Measurements from ENCODE around the gene CINP.

CINP gene

GRCh38 chr14:102320671-102321455 lies 41.8 kb downstream of the CINP start:
- H3K4me3 ChIP-seq (ENCODE audit: low read depth, low read length), result peak overlapping the region; percentile 88

GRCh38 chr14:102320033-102320660 lies 42.5 kb downstream of the CINP start:
- peak overlapping the region; percentile 88 for H3K4me3 ChIP-seq (ENCODE audit: low read depth, low read length)
- no peak for TF ChIP-seq CTCF (IDR thresholded peaks at IDR 0.05; ENCODE audit: low read depth, low read length)

More at GRCh38 chr14:102320671-102321455, 41.8 kb downstream of the CINP start:
- TF ChIP-seq CTCF (IDR thresholded peaks at IDR 0.05; ENCODE audit: low read depth, low read length), result no peak

GRCh38 chr14:102319351-102320032 lies 43.2 kb downstream of the CINP start, which contains the start of gene ZNF839:
TSS of gene ZNF839 (plus strand) at chr14:102319746. CDS start at chr14:102319766, 20 bp downstream.
- peak within 1 kb of the TSS; percentile 88 for H3K4me3 ChIP-seq (ENCODE audit: low read depth, low read length)
- no peak for TF ChIP-seq CTCF (IDR thresholded peaks at IDR 0.05; ENCODE audit: low read depth, low read length)

- TF ChIP-seq CTCF (IDR thresholded peaks at IDR 0.05; ENCODE audit: low read depth, low read length), result no peak
- H3K4me3 ChIP-seq (ENCODE audit: low read depth, low read length), result peak overlapping the region; percentile 88
Measured at GRCh38 chr14:102318781-102319276, 43.9 kb downstream of the CINP start.

- peak overlapping the region; percentile 60 for H3K4me3 ChIP-seq (ENCODE audit: low read depth, low read length)
- TF ChIP-seq CTCF (IDR thresholded peaks at IDR 0.05; ENCODE audit: low read depth, low read length), result no peak
Measured at GRCh38 chr14:102317564-102318248, 45.0 kb downstream of the CINP start.

- peak; percentile 68 for TF ChIP-seq CTCF (IDR thresholded peaks at IDR 0.05; ENCODE audit: low read depth, low read length)
Measured at GRCh38 chr14:102316743-102317563, 45.7 kb downstream of the CINP start.

More at GRCh38 chr14:102316743-102317563, 45.7 kb downstream of the CINP start:
- peak overlapping the region; percentile 60 for H3K4me3 ChIP-seq (ENCODE audit: low read depth, low read length)

Data from WI38 (cell line).